RWPE1 (cell line): ENCODE data around the gene PAXIP1.
A peak's percentile ranks its signal among the peaks of the same experiment; 100 is the strongest.
"Not testable (repeated sequence)": the region's sequence is repeated elsewhere in the genome, so short reads cannot be mapped to it uniquely, and the experiment has no call there.

Experiments used
- CTCF ChIA-PET: fragments of 350-600 bp; sonication (Branson Sonifier 250); formaldehyde crosslinking; extraction: SDS; loops from one replicate; lab custom pipeline; 2021; lab: Yijun Ruan, JAX
- POLR2A ChIA-PET: fragments of 400-600 bp; formaldehyde crosslinking; extraction: SDS; loops from one replicate; lab custom pipeline; 2020; ENCODE audit warnings: antibody characterized with exemption; ENCODE audit not compliant: low non-redundant PET; lab: Yijun Ruan, JAX
- DNase-seq: peaks from one replicate; pipeline ENCODE4 v3.0.0; 2012; ENCODE audit warnings: low spot score
- H3K27ac ChIP-seq: fragments of 450-650 bp; 2 replicates; pipeline ENCODE4 v1.5.1; 2017
- CTCF ChIP-seq: fragments of 450-650 bp; conservative IDR thresholded peaks from 2 replicates; pipeline ENCODE4 v1.5.1; 2017; ENCODE audit warnings: low read depth, mild to moderate bottlenecking

Gene PAXIP1, protein sequence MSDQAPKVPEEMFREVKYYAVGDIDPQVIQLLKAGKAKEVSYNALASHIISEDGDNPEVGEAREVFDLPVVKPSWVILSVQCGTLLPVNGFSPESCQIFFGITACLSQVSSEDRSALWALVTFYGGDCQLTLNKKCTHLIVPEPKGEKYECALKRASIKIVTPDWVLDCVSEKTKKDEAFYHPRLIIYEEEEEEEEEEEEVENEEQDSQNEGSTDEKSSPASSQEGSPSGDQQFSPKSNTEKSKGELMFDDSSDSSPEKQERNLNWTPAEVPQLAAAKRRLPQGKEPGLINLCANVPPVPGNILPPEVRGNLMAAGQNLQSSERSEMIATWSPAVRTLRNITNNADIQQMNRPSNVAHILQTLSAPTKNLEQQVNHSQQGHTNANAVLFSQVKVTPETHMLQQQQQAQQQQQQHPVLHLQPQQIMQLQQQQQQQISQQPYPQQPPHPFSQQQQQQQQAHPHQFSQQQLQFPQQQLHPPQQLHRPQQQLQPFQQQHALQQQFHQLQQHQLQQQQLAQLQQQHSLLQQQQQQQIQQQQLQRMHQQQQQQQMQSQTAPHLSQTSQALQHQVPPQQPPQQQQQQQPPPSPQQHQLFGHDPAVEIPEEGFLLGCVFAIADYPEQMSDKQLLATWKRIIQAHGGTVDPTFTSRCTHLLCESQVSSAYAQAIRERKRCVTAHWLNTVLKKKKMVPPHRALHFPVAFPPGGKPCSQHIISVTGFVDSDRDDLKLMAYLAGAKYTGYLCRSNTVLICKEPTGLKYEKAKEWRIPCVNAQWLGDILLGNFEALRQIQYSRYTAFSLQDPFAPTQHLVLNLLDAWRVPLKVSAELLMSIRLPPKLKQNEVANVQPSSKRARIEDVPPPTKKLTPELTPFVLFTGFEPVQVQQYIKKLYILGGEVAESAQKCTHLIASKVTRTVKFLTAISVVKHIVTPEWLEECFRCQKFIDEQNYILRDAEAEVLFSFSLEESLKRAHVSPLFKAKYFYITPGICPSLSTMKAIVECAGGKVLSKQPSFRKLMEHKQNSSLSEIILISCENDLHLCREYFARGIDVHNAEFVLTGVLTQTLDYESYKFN

GRCh38 chr7:155003092-155003375, at the start of gene PAXIP1:
Gene PAXIP1, minus strand, starts transcription at chr7:155003124. Its CDS starts 195 bp downstream, at chr7:155002929.
- peak within 1 kb of the TSS; percentile 83 for H3K27ac ChIP-seq
- ChIA-PET CTCF (interaction anchor here (0.6 to 1.3 kb wide), 2 partner anchors 76 to 342 kb away, joined by 3 to 6 read pairs; no protein-coding TSS in a partner anchor), POLR2A (no interaction called here)
- DNase-seq: peak; percentile 55
- no peak for TF ChIP-seq CTCF

DNA sequence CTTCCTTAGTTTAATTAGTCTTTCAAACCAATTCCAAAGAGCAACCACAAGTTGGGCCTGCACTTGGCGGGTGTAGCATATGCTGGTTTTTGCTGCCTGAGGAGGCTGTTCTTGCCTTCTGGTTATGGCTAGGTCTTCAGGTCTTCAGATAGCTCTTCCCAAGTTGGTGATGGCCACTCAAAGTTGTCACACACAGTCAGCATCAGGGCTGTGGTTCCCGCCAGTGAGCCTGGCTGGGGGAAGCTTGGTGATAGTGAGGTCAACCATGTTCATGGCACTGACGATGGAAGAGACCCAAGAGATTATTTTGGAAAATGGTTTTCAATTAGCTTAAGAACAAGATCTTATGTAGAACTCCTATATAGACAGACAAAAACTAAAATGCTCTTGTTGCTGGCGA, 48.4 kb upstream of the PAXIP1 start:
- no peak overlapping the region for H3K27ac ChIP-seq
- CTCF ChIA-PET: interaction anchor here (0.6 kb wide), 1 partner anchor 65 kb away, joined by 3 read pairs; no protein-coding TSS in a partner anchor
- POLR2A ChIA-PET: no interaction called here
- no peak for TF ChIP-seq CTCF
- DNase-seq: no peak

- H3K27ac ChIP-seq: no peak overlapping the region
- POLR2A ChIA-PET: no interaction called here
- DNase-seq: no peak
- TF ChIP-seq CTCF: no peak
- CTCF ChIA-PET: no interaction called here
Observed at GRCh38 chr7:155048006-155048405, 45.1 kb upstream of the PAXIP1 start.

- POLR2A ChIA-PET: no interaction called here
- CTCF ChIA-PET: no interaction called here
- no peak for TF ChIP-seq CTCF
Observed at GRCh38 chr7:155043756-155044155, 40.8 kb upstream of the PAXIP1 start.

DNA sequence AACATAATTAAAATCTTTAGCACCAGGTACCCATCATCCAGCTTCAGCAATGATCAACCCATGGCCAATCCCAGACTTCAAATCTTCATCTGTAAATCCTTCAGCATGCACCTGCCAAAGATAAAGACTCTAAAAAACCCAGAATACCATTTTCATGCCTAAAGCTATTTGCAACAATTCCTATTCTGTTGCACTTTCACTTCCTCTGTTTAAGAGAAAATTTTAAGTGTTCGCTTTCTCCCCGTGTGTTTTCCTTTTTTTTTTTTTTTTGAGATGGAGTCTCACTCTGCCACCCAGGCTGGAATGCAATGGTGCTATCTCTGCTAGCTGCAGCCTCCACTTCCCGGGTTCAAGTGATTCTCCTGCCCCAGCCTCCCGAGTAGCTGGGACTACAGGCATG, 35.4 kb upstream of the PAXIP1 start:
- no peak for TF ChIP-seq CTCF
- no peak for DNase-seq
- CTCF ChIA-PET: no interaction called here
- POLR2A ChIA-PET: no interaction called here
- H3K27ac ChIP-seq: no peak overlapping the region

More at GRCh38 chr7:155043756-155044155, 40.8 kb upstream of the PAXIP1 start:
- DNase-seq: no peak
- no peak overlapping the region for H3K27ac ChIP-seq

DNA sequence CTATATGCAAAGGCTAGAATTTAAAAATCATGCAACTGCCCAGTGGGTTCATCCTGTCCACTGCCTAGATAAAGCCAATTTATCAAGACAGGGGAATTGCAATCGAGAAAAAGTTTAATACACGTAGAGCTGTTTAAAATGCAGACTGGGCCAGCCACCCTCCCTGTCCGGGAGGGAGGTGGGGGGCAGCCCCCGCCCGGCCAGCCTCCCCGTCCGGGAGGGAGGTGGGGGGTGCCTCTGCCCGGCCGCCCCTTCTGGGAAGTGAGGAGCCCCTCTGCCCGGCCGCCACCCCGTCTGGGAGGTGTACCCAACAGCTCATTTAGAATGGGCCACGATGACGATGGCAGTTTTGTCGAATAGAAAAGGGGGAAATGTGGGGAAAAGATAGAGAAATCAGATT, 31.6 kb upstream of the PAXIP1 start:
- H3K27ac ChIP-seq, DNase-seq, POLR2A ChIA-PET, CTCF ChIA-PET: not testable (repeated sequence)
